ENCODE results near the gene SLC22A4.

Gene SLC22A4

GRCh38 chr5:132280371-132281240 lies 13.6 kb upstream of the SLC22A4 start:
- POLR2A ChIA-PET = no interaction called here
- CTCF ChIA-PET = interaction anchor here (1.1 to 4.2 kb wide), 11 partner anchors 8 to 223 kb away, joined by 3 to 23 read pairs (median 3); partner anchors contain the start of gene SLC22A4

GRCh38 chr5:132281856-132282614 lies 12.2 kb upstream of the SLC22A4 start:
- POLR2A ChIA-PET = no interaction called here
- DNase-seq (ENCODE audit: extremely low spot score) = no peak
- CTCF ChIA-PET = interaction anchor here (0.9 to 4.2 kb wide), 8 partner anchors 9 to 225 kb away, joined by 3 to 23 read pairs (median 6); partner anchors contain the start of gene SLC22A4
- no peak for TF ChIP-seq CTCF (IDR thresholded peaks at IDR 0.05; ENCODE audit: control extremely low read depth, extremely low read depth, low read depth, missing control alignments)

More at GRCh38 chr5:132280371-132281240, 13.6 kb upstream of the SLC22A4 start:
- no peak for DNase-seq (ENCODE audit: extremely low spot score)
- no peak for TF ChIP-seq CTCF (IDR thresholded peaks at IDR 0.05; ENCODE audit: control extremely low read depth, extremely low read depth, low read depth, missing control alignments)

GRCh38 chr5:132283423-132284043 lies 10.7 kb upstream of the SLC22A4 start:
- ChIA-PET POLR2A (no interaction called here), CTCF (interaction anchor here (2.4 to 2.8 kb wide), 2 partner anchors 8 to 10 kb away, joined by 8 read pairs; partner anchors contain the start of gene SLC22A4)
- no peak for TF ChIP-seq CTCF (IDR thresholded peaks at IDR 0.05; ENCODE audit: control extremely low read depth, extremely low read depth, low read depth, missing control alignments)
- DNase-seq (ENCODE audit: extremely low spot score) = no peak

- POLR2A ChIA-PET = no interaction called here
- no peak for DNase-seq (ENCODE audit: extremely low spot score)
- CTCF ChIA-PET = interaction anchor here (5.0 kb wide), 1 partner anchor 15 kb away, joined by 34 read pairs; no protein-coding TSS in a partner anchor
- no peak for TF ChIP-seq CTCF (IDR thresholded peaks at IDR 0.05; ENCODE audit: control extremely low read depth, extremely low read depth, low read depth, missing control alignments)
Observed at GRCh38 chr5:132289097-132289496, 5.1 kb upstream of the SLC22A4 start.

GRCh38 chr5:132291026-132291425 lies 3.2 kb upstream of the SLC22A4 start:
- POLR2A ChIA-PET = no interaction called here
- no peak for DNase-seq (ENCODE audit: extremely low spot score)
- CTCF ChIA-PET = interaction anchor here (1.3 to 4.8 kb wide), 6 partner anchors 9 to 104 kb away, joined by 3 to 32 read pairs (median 4); no protein-coding TSS in a partner anchor

More at GRCh38 chr5:132291026-132291425, 3.2 kb upstream of the SLC22A4 start:
- TF ChIP-seq CTCF (IDR thresholded peaks at IDR 0.05; ENCODE audit: control extremely low read depth, extremely low read depth, low read depth, missing control alignments) = no peak

Data from GM10248 (cell line).